ENCODE results near the gene PPDPF. TPM values are rescaled to one million over a fixed set of nuclear protein-coding genes. Genes with fewer than 3 reads are reported as not detected.
A peak's percentile ranks its signal among the peaks of the same experiment; 100 is the strongest.

The PPDPF gene
- total and polyA plus RNA-seq, 2 of the 8 experiments (the other 6 are each of a cell fraction or from before 2014, with no cell fraction given), result 30.5 to 138 TPM

DNA sequence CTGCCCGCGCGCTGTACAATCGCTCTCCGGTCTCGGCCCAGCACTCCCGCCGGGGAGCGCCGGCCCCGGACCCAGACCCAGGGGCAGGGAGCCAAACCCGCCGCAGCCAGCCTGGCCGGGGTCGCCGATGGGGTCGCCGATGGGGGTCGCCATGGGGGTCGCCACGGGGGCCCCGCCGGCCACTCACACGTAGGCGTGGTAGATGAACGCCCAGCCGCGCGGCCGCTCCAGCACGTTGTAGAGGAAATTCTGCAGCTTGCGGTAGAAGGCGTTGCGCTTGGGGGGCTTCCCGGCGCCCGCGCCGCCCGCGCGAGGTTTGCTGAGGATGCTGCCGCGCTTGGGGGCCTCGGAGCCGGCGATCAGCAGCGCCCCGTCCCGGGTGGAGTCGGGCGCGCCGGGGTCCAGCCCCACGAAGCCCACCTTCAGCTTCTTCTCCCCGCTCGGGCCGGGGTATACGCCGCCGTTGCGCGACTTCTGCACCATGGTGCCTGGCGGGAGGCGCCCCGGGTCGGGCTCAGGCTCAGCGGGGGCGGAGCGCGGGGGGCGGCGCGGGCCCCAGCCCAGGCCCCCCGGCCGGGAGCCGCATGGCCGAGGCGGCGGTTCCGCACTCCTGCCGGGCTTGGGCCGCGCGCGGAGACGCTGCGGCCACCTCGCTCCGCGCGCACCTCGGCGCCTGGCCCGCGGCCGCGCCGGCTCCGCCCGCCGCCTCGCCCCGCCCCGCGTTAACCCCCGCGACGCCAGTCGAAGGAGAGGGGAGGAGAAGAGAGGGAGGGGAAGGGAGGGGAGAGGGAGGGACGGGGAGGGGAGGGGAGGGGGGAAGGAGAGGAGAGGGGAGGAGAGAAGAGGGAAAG, 48.4 kb upstream of the PPDPF start, which contains the start of gene KCNQ2 (continued):
- TF ChIP-seq, protein P1, sequence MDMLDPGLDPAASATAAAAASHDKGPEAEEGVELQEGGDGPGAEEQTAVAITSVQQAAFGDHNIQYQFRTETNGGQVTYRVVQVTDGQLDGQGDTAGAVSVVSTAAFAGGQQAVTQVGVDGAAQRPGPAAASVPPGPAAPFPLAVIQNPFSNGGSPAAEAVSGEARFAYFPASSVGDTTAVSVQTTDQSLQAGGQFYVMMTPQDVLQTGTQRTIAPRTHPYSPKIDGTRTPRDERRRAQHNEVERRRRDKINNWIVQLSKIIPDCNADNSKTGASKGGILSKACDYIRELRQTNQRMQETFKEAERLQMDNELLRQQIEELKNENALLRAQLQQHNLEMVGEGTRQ (IDR thresholded peaks at IDR 0.05; ENCODE audit: low read length), result no peak
- TF ChIP-seq, protein P2, sequence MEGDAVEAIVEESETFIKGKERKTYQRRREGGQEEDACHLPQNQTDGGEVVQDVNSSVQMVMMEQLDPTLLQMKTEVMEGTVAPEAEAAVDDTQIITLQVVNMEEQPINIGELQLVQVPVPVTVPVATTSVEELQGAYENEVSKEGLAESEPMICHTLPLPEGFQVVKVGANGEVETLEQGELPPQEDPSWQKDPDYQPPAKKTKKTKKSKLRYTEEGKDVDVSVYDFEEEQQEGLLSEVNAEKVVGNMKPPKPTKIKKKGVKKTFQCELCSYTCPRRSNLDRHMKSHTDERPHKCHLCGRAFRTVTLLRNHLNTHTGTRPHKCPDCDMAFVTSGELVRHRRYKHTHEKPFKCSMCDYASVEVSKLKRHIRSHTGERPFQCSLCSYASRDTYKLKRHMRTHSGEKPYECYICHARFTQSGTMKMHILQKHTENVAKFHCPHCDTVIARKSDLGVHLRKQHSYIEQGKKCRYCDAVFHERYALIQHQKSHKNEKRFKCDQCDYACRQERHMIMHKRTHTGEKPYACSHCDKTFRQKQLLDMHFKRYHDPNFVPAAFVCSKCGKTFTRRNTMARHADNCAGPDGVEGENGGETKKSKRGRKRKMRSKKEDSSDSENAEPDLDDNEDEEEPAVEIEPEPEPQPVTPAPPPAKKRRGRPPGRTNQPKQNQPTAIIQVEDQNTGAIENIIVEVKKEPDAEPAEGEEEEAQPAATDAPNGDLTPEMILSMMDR (IDR thresholded peaks at IDR 0.05; ENCODE audit: control extremely low read depth in 1 of 3, insufficient read depth in 1 of 3, low read depth in 1 of 3, low read length in 3 of 3), result no peak
- no peak for TF ChIP-seq HDAC6 (IDR thresholded peaks at IDR 0.05; ENCODE audit: low read depth, low read length)
- TF ChIP-seq PHF8 (conservative IDR thresholded peaks at IDR 0.05; ENCODE audit: low read depth, low read length), result 0 out of 2 replicates have a peak, but pooled peaks have one; percentile 16

Measured in H1 (cell line).